ENCODE data around the gene CSNK1E.

CSNK1E gene

GRCh38 chr22:38257650-38258250 is 59.5 kb downstream of the CSNK1E start:
- H3K27me3 ChIP-seq (ENCODE audit: low read length), result no peaks in the 10 kb centered on the region
- no peak overlapping the region for H3K4me3 ChIP-seq (ENCODE audit: insufficient read depth, low read length, poor library complexity, severe bottlenecking)
- H3F3A ChIP-seq (ENCODE audit: insufficient read depth), result peaks cover 5% of the 10 kb centered on the region
- H3K36me3 ChIP-seq (ENCODE audit: low read length), result no peaks in the 10 kb centered on the region
- H3K79me2 ChIP-seq (ENCODE audit: insufficient read depth, low read length), result no peaks in the 10 kb centered on the region
- H2AFZ ChIP-seq (ENCODE audit: low read depth, low read length, severe bottlenecking), result no peak overlapping the region
- TF ChIP-seq CTCF (IDR thresholded peaks at IDR 0.05; ENCODE audit: insufficient read depth, low read length, poor library complexity, severe bottlenecking) (no peak), EZH2phosphoT487 (conservative IDR thresholded peaks at IDR 0.05; ENCODE audit: low read length) (no peak)
- no peak overlapping the region for H3K4me2 ChIP-seq (ENCODE audit: low read depth, low read length, poor library complexity, severe bottlenecking)
- H3K27ac ChIP-seq (ENCODE audit: low read depth, low read length), result no peak overlapping the region
- no peaks in the 10 kb centered on the region for H3K9me3 ChIP-seq (ENCODE audit: insufficient read depth, low read length)
- no peaks in the 10 kb centered on the region for H3K9me2 ChIP-seq (replicated peaks; ENCODE audit: insufficient read depth, low read length)
- no peak overlapping the region for H3K9ac ChIP-seq (ENCODE audit: low read length)
- no peaks in the 10 kb centered on the region for H4K20me1 ChIP-seq (ENCODE audit: low read depth, low read length)

GRCh38 chr22:38257181-38257580 is 60.1 kb downstream of the CSNK1E start:
- Histone ChIP-seq H4K20me1 (ENCODE audit: low read depth, low read length) (no peaks in the 10 kb centered on the region), H3K9me2 (replicated peaks; ENCODE audit: insufficient read depth, low read length) (no peaks in the 10 kb centered on the region), H3K79me2 (ENCODE audit: insufficient read depth, low read length) (no peaks in the 10 kb centered on the region), H3K4me3 (ENCODE audit: insufficient read depth, low read length, poor library complexity, severe bottlenecking) (no peak overlapping the region), H3K9me3 (ENCODE audit: insufficient read depth, low read length) (no peaks in the 10 kb centered on the region), H3K27ac (ENCODE audit: low read depth, low read length) (no peak overlapping the region), H3K9ac (ENCODE audit: low read length) (no peak overlapping the region), H3K36me3 (ENCODE audit: low read length) (no peaks in the 10 kb centered on the region), H3K27me3 (ENCODE audit: low read length) (no peaks in the 10 kb centered on the region), H2AFZ (ENCODE audit: low read depth, low read length, severe bottlenecking) (no peak overlapping the region), H3K4me2 (ENCODE audit: low read depth, low read length, poor library complexity, severe bottlenecking) (no peak overlapping the region), H3F3A (ENCODE audit: insufficient read depth) (peaks cover 5% of the 10 kb centered on the region)
- TF ChIP-seq EZH2phosphoT487 (conservative IDR thresholded peaks at IDR 0.05; ENCODE audit: low read length), result no peak
- no peak for TF ChIP-seq CTCF (IDR thresholded peaks at IDR 0.05; ENCODE audit: insufficient read depth, low read length, poor library complexity, severe bottlenecking)

GRCh38 chr22:38255697-38256096 is 61.5 kb downstream of the CSNK1E start:
- Histone ChIP-seq H3K79me2 (ENCODE audit: insufficient read depth, low read length) (no peaks in the 10 kb centered on the region), H2AFZ (ENCODE audit: low read depth, low read length, severe bottlenecking) (no peak overlapping the region), H3K4me2 (ENCODE audit: low read depth, low read length, poor library complexity, severe bottlenecking) (no peak overlapping the region), H4K20me1 (ENCODE audit: low read depth, low read length) (no peaks in the 10 kb centered on the region), H3F3A (ENCODE audit: insufficient read depth) (peaks cover 4% of the 10 kb centered on the region), H3K9me2 (replicated peaks; ENCODE audit: insufficient read depth, low read length) (no peaks in the 10 kb centered on the region), H3K9me3 (ENCODE audit: insufficient read depth, low read length) (no peaks in the 10 kb centered on the region), H3K36me3 (ENCODE audit: low read length) (no peaks in the 10 kb centered on the region), H3K4me3 (ENCODE audit: insufficient read depth, low read length, poor library complexity, severe bottlenecking) (no peak overlapping the region), H3K9ac (ENCODE audit: low read length) (no peak overlapping the region), H3K27me3 (ENCODE audit: low read length) (no peaks in the 10 kb centered on the region), H3K27ac (ENCODE audit: low read depth, low read length) (no peak overlapping the region)
- TF ChIP-seq CTCF (IDR thresholded peaks at IDR 0.05; ENCODE audit: insufficient read depth, low read length, poor library complexity, severe bottlenecking), result no peak
- no peak for TF ChIP-seq EZH2phosphoT487 (conservative IDR thresholded peaks at IDR 0.05; ENCODE audit: low read length)
